ENCODE results near the gene SNTN.

The SNTN gene

GRCh38 chr3:63679186-63679585 lies 26.7 kb downstream of the SNTN start:
- no peak for DNase-seq (ENCODE audit: extremely low read depth, insufficient read length)
- Histone ChIP-seq H3K4me3 (replicated peaks; ENCODE audit: low read depth, low read length) (no peak overlapping the region), H3K27me3 (replicated peaks; ENCODE audit: control insufficient read depth, insufficient read depth, low read length) (no peaks in the 10 kb centered on the region), H3K36me3 (ENCODE audit: control insufficient read depth, insufficient read depth, low read length) (no peaks in the 10 kb centered on the region)
- no peak for TF ChIP-seq CTCF (IDR thresholded peaks at IDR 0.05; ENCODE audit: insufficient read depth, low read length, poor library complexity, severe bottlenecking)

- no peak for TF ChIP-seq CTCF (IDR thresholded peaks at IDR 0.05; ENCODE audit: insufficient read depth, low read length, poor library complexity, severe bottlenecking)
- DNase-seq (ENCODE audit: extremely low read depth, insufficient read length), result no peak
- Histone ChIP-seq H3K36me3 (ENCODE audit: control insufficient read depth, insufficient read depth, low read length) (no peaks in the 10 kb centered on the region), H3K4me3 (replicated peaks; ENCODE audit: low read depth, low read length) (no peak overlapping the region), H3K27me3 (replicated peaks; ENCODE audit: control insufficient read depth, insufficient read depth, low read length) (no peaks in the 10 kb centered on the region)
Measured at GRCh38 chr3:63684081-63684480, 31.6 kb downstream of the SNTN start.

GRCh38 chr3:63685340-63685739 lies 32.9 kb downstream of the SNTN start:
- TF ChIP-seq CTCF (IDR thresholded peaks at IDR 0.05; ENCODE audit: insufficient read depth, low read length, poor library complexity, severe bottlenecking), result no peak
- DNase-seq (ENCODE audit: extremely low read depth, insufficient read length), result no peak
- Histone ChIP-seq H3K4me3 (replicated peaks; ENCODE audit: low read depth, low read length) (no peak overlapping the region), H3K27me3 (replicated peaks; ENCODE audit: control insufficient read depth, insufficient read depth, low read length) (no peaks in the 10 kb centered on the region), H3K36me3 (ENCODE audit: control insufficient read depth, insufficient read depth, low read length) (no peaks in the 10 kb centered on the region)

GRCh38 chr3:63687278-63688225 lies 35.1 kb downstream of the SNTN start:
- Histone ChIP-seq H3K4me3 (replicated peaks; ENCODE audit: low read depth, low read length) (no peak overlapping the region), H3K36me3 (ENCODE audit: control insufficient read depth, insufficient read depth, low read length) (no peaks in the 10 kb centered on the region), H3K27me3 (replicated peaks; ENCODE audit: control insufficient read depth, insufficient read depth, low read length) (no peaks in the 10 kb centered on the region)
- DNase-seq (ENCODE audit: extremely low read depth, insufficient read length), result no peak
- TF ChIP-seq CTCF (IDR thresholded peaks at IDR 0.05; ENCODE audit: insufficient read depth, low read length, poor library complexity, severe bottlenecking), result no peak

- Histone ChIP-seq H3K27me3 (replicated peaks; ENCODE audit: control insufficient read depth, insufficient read depth, low read length) (no peaks in the 10 kb centered on the region), H3K4me3 (replicated peaks; ENCODE audit: low read depth, low read length) (no peak overlapping the region), H3K36me3 (ENCODE audit: control insufficient read depth, insufficient read depth, low read length) (no peaks in the 10 kb centered on the region)
- no peak for DNase-seq (ENCODE audit: extremely low read depth, insufficient read length)
- no peak for TF ChIP-seq CTCF (IDR thresholded peaks at IDR 0.05; ENCODE audit: insufficient read depth, low read length, poor library complexity, severe bottlenecking)
Measured at GRCh38 chr3:63689285-63689684, 36.8 kb downstream of the SNTN start.

All from GM06990 (cell line).